Fibroblast of skin of scalp (primary cell): ENCODE data around the gene FST. TPM values are rescaled to one million over a fixed set of nuclear protein-coding genes. Genes with fewer than 3 reads are reported as not detected.

Source experiments
- DNase-seq: peaks from one replicate; pipeline ENCODE4 v3.0.0-alpha.2; 2013
- polyA plus RNA-seq, 2 experiments: library from polyadenylated mRNA; unstranded; fragments of 120-200 nt; gene quantifications; one replicate each; pipeline ENCODE4 v1.2.1, GENCODE V29; 2013; ENCODE audit not compliant: insufficient read length in 2 of 2

FST gene, protein sequence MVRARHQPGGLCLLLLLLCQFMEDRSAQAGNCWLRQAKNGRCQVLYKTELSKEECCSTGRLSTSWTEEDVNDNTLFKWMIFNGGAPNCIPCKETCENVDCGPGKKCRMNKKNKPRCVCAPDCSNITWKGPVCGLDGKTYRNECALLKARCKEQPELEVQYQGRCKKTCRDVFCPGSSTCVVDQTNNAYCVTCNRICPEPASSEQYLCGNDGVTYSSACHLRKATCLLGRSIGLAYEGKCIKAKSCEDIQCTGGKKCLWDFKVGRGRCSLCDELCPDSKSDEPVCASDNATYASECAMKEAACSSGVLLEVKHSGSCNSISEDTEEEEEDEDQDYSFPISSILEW
- 9.0 TPM for polyA plus RNA-seq (2013, experiment 1 of 2; ENCODE audit: insufficient read length)
- polyA plus RNA-seq (2013, experiment 2 of 2; ENCODE audit: insufficient read length): 8.8 TPM

DNA sequence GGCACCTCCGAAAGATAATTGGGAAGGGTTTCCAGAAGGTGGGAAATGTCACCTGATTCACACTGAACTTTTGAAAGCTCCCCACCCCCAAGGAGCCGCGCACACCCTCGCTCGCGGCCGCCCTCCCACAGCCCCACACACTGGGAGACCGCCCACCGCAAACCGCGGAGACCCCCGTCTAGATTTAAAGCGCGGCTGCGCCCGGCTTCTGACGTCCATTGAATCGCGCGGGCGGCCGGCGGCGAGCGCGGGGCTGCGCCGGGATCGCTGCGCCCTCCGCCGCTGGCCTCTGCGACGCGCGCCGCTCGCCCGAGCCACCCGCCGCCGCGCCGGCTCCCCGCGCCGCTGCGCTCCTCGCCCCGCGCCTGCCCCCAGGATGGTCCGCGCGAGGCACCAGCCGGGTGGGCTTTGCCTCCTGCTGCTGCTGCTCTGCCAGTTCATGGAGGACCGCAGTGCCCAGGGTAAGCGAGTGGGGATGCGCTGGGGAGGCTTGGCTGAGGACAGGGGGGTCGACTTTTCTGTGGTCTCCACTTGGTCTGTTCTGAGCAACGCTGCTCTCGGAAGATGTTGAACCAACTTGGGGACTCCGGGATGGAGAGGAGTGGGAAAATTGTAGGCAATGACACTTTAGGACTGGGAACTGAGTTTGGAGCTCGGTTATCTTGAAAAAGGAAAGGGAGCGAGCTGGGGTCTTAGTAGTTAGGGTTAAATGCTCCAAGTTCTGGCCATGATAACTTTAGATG lies at the start of gene FST:
TSS of gene FST (plus strand) at position 214 of the 743 bp plus-strand sequence. CDS start at position 377, 163 bp downstream.
- peak; percentile 34 for DNase-seq

DNA sequence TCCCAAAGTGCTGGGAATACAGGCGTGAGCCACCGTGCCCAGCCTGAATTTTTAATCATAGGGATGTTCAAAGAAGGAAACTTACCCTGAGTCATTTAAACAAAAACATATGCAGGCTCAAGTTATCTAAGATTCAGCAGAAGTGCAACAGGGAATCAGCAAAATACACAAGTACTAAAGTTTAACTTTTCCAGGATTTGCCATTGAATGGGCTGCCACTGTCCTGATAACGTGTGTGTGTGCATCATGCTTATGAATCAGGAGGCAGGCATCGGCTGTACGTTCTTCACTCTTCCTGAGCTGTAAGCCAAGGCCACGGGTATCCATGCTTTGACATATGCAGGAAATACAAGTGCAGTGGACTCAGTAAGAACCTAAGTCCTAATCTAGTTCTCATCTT lies 48.8 kb upstream of the FST start:
- no peak for DNase-seq

DNA sequence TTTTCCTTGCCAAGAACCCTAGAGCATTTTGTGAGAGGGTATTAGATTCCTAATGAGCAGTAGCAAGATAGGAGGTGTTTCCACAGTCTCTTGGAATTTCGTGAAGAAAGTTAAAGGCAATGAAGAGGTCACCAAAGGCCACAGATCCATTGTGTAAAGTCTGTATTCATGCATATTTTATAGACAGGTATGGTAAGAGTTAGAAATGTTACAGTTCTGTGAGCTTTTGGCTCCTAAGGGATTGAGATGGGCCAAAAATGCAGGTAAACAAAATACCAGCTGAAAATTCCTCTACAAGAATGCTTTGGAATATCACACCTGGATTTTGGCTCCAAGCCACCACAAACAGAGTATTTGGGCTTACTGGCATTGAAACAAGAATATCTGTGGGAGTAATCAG lies 47.4 kb upstream of the FST start:
- no peak for DNase-seq

DNA sequence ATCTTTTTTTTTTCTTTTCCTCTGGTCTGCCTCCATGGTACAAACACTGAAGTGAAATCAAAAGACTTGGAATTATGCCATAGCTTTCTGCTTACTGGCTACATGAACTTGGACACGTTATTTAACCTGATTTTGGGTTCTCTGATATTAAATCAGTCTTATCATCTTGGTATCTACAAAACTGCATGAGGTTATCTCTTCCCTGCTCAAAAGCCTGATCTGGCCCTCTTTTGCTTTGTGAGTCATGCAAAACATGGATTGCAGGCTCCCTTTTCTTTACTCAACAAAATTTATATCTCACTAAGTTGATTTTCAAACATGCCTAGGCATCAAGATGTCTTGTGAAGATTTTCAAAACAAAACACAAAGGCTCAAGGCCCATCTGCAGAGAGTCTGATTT lies 45.9 kb upstream of the FST start:
- no peak for DNase-seq

GRCh38 chr5:53436480-53437191 lies 43.8 kb upstream of the FST start:
- DNase-seq: no peak

GRCh38 chr5:53438079-53438478 lies 42.4 kb upstream of the FST start:
- no peak for DNase-seq

DNA sequence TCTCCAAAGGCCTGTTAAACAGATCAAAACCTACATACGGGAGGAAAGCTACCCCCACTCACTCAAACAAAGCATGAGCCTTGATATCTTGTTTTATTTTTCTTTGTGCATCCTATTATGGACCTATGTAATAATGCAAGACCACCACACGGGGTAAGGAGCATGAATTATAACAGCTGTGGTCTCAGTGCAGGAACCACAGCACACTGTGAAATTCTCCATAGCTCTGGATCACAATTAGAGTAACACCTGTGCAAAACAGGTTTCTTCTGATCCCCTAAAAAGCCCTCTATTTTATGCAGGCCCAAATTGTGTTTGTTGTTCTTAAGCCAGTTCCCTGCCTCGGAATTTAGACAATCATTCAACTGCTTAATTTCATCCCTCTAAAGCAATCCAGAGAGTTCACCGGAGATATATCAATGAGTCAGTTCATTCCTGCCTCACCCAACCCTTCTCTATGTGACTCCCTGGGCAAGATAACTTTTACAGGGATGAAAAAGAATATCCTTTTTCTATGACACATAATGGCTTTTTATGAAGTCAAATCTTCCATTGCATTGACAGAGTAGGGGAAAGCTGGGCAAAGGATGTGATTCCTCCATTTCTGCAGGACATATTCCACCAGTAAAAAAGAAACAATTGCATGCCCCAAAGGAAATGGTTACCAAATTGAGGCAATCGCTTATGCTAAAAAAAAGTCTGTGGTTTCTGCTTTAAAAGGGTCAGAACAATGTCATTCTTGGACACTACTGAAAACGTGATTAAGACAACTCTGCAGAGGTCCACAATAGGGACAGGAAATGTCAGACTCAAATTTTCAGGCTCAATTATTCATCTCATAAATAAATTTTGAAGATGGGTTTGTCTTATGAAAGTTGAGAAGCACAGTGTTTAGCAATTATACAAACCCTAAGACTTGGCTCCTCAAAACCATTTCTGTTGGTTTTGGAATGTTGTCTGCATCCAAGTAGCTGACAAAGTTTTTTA lies 41.6 kb upstream of the FST start:
- DNase-seq: peak; percentile 30

DNA sequence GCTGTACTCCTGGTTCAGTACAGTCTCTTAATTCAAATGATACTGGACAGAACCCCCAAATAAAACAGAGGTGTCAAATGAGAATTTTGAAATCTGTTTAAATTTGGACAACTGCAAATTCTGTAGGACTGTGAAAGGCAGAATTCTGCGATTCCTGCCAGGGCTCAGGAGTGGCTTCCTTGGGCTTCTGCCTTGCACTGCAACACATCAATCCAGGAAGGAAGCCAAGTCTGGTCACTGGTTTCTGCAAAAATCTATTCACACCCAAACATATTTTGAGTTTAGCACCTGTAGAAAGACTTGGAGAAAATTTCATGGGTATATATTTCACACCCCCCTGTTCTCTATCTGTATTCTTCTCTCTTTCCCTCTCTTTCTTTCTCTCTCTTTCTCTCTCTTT lies 37.5 kb upstream of the FST start:
- no peak for DNase-seq

DNA sequence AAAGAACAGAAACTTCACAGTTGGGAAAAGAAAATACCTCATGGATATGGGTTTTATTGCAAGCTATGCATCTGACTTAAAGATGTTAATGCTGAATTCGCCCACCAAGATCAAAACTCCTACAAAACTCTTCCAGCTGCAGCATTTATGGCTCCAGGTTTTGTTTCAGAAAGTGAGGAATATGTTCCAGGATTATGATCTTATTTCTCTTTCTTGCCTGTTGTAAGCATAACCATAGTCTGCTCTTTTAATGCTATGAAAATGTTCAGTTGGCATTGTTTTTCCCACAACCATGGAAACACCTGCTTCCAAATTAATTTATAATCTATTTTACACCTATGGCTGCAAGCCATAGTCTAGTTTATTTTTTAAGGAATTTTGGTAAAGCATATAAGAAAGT lies 34.9 kb upstream of the FST start:
- DNase-seq: no peak

- no peak for DNase-seq
Measured at GRCh38 chr5:53446908-53447307, 33.5 kb upstream of the FST start.

DNA sequence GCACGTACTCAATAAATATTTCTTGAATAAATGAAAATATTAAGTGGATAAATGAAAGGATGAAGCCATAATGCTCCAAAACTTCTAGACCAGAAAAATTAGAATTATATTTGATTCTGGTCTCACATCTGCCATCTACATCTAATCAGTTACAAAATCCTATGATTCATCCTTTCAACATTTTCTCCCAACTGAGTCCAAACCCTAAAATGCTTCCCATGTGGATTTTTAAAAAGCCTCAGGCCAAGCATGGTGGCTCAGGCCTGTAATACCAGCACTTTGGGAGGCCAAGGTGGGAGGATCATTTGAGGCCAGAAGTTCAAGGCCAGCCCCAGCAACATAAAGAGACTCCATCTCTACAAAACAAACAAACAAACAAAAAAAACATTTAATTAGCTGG lies 31.6 kb upstream of the FST start:
- DNase-seq: no peak

GRCh38 chr5:53453898-53454718 lies 26.3 kb upstream of the FST start:
- no peak for DNase-seq

DNA sequence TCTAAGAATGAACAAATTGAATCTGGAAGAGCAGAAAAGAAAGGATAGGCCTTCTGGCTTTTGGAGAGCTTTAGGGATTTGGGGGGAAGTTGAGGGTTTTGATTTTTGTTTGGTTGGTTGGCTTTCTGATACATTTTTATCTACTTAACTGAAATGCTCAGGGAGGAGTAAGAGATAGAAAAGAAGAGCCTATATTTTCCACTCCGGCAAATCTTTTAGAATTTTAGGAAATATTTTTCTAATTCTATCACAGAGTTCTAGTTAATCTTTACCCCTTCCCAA lies 25.8 kb upstream of the FST start:
- DNase-seq: no peak

DNA sequence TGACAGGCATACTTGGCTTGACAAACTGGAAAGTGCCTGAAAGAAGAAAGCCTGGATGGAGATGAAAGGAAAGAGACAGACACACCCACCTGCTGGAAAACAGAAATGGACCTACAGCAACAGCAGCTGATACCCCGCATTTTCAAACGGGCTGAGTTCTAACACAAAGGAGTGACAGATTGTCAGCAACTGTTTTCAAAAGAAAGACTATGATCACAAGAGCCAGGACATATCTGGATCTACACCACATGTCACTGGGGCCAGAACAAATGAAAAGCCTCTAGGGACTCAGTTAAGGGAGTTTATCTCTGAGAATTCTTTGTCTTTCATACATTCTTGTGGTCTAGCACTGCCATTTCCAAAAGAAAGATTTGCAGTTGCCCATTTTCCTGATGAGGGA lies 24.1 kb upstream of the FST start:
- no peak for DNase-seq

DNA sequence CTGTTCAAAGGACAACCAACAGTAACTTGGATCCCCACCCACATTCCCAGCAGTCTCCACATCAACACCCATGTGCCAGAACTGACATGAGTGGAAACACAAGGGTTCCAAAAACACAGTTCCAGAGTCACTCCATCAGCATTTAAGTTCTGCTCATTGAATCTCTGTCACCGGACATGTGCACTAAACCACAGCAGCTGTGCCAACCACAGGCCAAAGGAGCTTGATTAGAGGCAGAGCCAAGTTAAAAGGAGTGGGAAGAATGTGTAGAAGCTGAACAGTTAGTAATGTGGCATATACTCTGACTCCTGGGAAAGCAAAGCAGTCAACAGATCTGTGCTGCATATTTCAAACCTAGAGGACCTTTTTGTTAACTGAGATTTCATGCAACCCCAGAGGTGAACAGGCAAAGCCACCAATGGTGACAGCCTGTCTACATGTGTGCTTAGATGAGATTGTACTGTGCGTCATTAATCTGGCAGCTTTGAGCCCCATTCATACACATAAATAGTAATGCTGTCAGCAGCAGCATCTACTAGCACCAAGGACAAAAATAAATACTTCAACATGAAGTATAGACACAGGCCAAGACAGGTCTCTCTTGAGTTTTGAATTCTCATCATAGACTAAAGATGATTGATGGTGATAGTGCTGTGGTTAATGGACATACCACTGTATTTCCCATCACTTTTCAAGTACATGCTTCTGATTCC lies 16.4 kb upstream of the FST start:
- peak; percentile 28 for DNase-seq

GRCh38 chr5:53464722-53465121 lies 15.7 kb upstream of the FST start:
- DNase-seq: no peak

DNA sequence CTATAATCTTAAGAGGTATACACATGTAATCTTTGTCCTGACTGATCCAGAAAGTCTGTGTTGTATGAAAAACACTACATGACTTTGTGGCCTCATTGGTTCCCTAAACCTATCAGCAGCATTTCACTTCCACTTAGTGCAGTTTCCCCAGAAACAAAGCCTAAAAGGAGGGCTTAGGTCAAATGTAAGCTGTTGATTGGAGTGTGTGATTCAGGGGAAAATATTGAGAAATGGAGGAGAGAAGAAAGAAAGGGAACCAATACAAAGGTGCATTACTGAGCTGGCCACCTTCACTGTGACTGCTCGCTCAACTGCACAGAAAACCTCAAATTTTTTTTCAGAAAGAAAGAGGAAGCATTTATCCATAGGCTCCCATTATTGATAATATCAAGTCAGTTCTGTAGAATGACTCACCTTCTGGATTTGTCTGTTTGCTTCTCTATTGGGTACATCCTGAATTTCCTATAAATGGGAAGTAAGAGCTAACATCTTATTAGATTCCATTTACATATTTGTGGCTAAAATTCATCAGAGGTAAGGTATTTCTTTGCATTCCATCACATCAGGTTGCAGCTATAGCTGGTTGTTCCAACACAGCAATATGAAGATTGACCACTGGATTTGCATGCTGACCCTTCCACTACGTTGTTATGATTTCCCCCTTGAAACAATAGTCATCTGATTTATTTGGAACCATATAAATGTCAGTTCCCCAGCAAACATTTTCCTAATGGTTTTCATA lies 10.3 kb upstream of the FST start:
- peak; percentile 54 for DNase-seq

DNA sequence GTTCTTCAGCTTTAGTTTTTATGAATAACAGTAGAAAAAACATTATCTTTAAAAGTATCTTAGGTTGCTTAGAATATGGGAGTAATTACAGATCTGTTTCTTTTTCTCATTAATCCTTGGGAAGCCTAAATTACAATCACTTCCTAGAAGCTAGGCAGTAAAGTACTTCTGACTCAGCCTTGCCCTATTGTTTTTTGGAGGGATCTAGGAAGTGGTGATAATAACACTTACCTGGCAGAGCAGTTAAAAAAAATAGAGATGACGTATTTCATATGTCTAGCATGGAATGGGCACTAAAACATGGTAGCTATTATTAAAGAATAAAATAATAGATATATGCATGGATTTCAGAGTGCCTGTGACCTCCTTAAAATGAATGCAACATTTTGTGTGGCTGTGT lies 8.2 kb upstream of the FST start:
- no peak for DNase-seq

DNA sequence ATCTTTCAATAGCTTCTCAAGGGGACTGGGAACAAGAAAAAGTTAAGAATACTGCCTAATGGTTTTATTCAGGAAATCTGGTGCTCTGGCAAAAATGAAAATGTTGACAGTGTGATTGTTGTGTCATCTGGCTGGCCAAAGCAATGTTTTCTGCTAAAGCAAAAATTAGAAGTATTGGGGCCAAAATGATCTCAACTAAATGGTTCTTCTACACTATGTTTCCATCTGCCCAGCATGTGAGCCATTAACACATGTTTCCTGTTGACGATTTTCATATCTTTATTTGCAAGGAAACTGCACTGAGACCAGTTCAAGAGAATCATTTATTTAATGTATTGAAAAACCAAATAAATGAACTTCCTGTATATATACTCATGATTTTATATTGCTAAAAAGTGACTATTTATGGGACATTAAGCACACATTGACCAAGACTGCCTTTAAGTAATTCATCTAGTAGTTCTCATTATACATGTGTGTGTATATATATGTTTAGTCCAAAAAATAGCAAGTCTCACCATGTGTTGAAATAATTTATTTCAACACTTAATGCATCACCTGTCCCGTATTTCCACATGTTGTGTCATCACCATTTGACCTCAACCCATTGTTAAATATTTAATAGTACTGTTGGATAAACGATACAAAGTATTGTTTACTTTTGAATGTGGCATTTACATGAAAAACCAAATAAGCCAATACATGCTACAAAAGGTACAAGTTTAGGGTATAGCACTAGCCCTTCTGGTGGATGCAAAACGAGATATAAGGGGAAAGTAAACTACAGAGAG lies 7.5 kb upstream of the FST start:
- no peak for DNase-seq
